ENCODE results near the gene HS1BP3. TPM values are rescaled to one million over a fixed set of nuclear protein-coding genes. Genes with fewer than 3 reads are reported as not detected.

Gene HS1BP3
- total RNA-seq, 2 donors from 2014 or later, result 5.8 to 9.3 TPM

- no peak for ATAC-seq
- no peaks in the 10 kb centered on the region for H3K9me3 Mint-ChIP-seq
- H3K4me1 Mint-ChIP-seq (ENCODE audit: low read depth in 2 of 2), result peaks cover 0 to 5% of the 10 kb centered on the region in 2 donors
- H3K36me3 Mint-ChIP-seq, result no peaks in the 10 kb centered on the region
- no peak for DNase-seq (ENCODE audit: low spot score)
- H3K27me3 Mint-ChIP-seq, result no peaks in the 10 kb centered on the region
- H3K27ac Mint-ChIP-seq, result no peak overlapping the region
- H3K4me3 Mint-ChIP-seq, result no peak overlapping the region
Observed at GRCh38 chr2:20680744-20681375, 30.0 kb upstream of the HS1BP3 start.

GRCh38 chr2:20678780-20679179 is 27.9 kb upstream of the HS1BP3 start:
- Mint-ChIP-seq H3K27me3 (peaks cover 0 to 1% of the 10 kb centered on the region in 2 donors), H3K4me1 (ENCODE audit: low read depth in 2 of 2) (peaks cover 0 to 5% of the 10 kb centered on the region in 2 donors), H3K36me3 (no peaks in the 10 kb centered on the region), H3K27ac (no peak overlapping the region), H3K4me3 (no peak overlapping the region), H3K9me3 (no peaks in the 10 kb centered on the region)
- ATAC-seq (no peak), DNase-seq (ENCODE audit: low spot score) (no peak)

DNA sequence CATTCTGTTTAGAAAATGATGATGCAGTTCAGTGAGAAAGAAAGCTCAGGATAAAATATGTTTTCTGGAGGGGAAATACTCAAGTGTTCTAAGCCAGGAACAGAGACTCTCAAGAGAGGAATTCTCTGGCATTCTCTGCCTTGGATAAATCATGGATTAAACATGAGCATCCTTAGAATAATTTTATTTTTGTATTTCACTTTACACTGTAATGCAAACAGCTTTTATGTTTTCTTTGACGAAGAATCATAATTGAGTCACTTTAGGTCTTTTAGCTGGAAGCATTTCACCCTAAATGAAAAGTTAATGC is 27.1 kb upstream of the HS1BP3 start:
- ATAC-seq (no peak), DNase-seq (ENCODE audit: low spot score) (no peak)
- H3K36me3 Mint-ChIP-seq, result no peaks in the 10 kb centered on the region
- no peak overlapping the region for H3K4me3 Mint-ChIP-seq
- peaks cover 0 to 5% of the 10 kb centered on the region in 2 donors for H3K4me1 Mint-ChIP-seq (ENCODE audit: low read depth in 2 of 2)
- H3K27ac Mint-ChIP-seq, result no peak overlapping the region
- H3K9me3 Mint-ChIP-seq, result no peaks in the 10 kb centered on the region
- peaks cover 0 to 9% of the 10 kb centered on the region in 2 donors for H3K27me3 Mint-ChIP-seq

GRCh38 chr2:20677301-20678085 is 26.6 kb upstream of the HS1BP3 start:
- no peak for DNase-seq (ENCODE audit: low spot score)
- peaks cover 0 to 4% of the 10 kb centered on the region in 2 donors for H3K4me1 Mint-ChIP-seq (ENCODE audit: low read depth in 2 of 2)
- H3K27me3 Mint-ChIP-seq, result peaks cover 0 to 14% of the 10 kb centered on the region in 2 donors
- H3K36me3 Mint-ChIP-seq, result no peaks in the 10 kb centered on the region
- no peak overlapping the region for H3K4me3 Mint-ChIP-seq
- no peaks in the 10 kb centered on the region for H3K9me3 Mint-ChIP-seq
- no peak for ATAC-seq
- H3K27ac Mint-ChIP-seq, result no peak overlapping the region

- Mint-ChIP-seq H3K36me3 (no peaks in the 10 kb centered on the region), H3K9me3 (no peaks in the 10 kb centered on the region), H3K4me3 (no peak overlapping the region), H3K4me1 (ENCODE audit: low read depth in 2 of 2) (no peaks in the 10 kb centered on the region), H3K27me3 (peaks cover 5 to 22% of the 10 kb centered on the region in 2 donors), H3K27ac (no peak overlapping the region)
- ATAC-seq (no peak), DNase-seq (ENCODE audit: low spot score) (no peak)
Observed at GRCh38 chr2:20676353-20677215, 25.7 kb upstream of the HS1BP3 start.

DNA sequence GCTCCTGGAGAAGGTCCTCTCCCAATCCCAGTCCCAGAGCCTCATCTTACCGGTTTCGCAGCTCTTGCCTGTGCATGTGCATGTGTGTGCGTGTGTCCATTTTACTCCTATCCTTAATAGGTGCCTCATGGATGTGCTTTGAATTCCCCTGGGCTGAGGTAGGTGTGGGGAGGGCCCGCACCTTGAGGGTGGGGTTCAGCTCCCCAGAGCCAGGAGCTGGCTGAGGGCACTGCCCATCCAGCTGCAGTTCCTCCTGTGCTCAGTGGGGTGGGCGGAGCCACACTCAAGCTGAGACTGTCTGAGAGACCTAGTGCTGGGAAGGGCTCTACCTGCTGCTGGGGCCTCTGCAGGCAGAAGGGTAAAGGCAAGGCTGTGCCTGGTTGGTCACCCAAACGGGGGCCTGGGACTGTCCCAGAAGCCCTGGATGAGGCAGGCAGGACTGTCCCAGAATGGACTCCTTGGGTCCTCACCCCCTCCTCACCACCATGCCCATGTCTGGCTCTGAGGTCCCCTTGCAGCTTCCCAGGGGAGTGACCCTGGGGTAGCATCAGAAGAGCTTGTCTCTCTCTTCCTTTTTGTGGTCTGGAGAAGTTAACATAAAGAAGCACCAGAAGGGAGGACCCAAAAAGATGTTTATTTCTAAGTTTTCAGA is 24.9 kb upstream of the HS1BP3 start:
- no peak overlapping the region for H3K4me3 Mint-ChIP-seq

GRCh38 chr2:20674974-20675679 is 24.2 kb upstream of the HS1BP3 start:
- no peak overlapping the region for H3K27ac Mint-ChIP-seq
- no peaks in the 10 kb centered on the region for H3K36me3 Mint-ChIP-seq
- H3K9me3 Mint-ChIP-seq, result no peaks in the 10 kb centered on the region

More for the DNA sequence above, 24.9 kb upstream of the HS1BP3 start:
- H3K36me3 Mint-ChIP-seq, result no peaks in the 10 kb centered on the region
- H3K27me3 Mint-ChIP-seq, result peaks cover 5 to 22% of the 10 kb centered on the region in 2 donors
- DNase-seq (ENCODE audit: low spot score) (no peak), ATAC-seq (peak; percentile 29 to 45)
- no peaks in the 10 kb centered on the region for H3K4me1 Mint-ChIP-seq (ENCODE audit: low read depth in 2 of 2)
- H3K27ac Mint-ChIP-seq, result no peak overlapping the region
- no peaks in the 10 kb centered on the region for H3K9me3 Mint-ChIP-seq

DNA sequence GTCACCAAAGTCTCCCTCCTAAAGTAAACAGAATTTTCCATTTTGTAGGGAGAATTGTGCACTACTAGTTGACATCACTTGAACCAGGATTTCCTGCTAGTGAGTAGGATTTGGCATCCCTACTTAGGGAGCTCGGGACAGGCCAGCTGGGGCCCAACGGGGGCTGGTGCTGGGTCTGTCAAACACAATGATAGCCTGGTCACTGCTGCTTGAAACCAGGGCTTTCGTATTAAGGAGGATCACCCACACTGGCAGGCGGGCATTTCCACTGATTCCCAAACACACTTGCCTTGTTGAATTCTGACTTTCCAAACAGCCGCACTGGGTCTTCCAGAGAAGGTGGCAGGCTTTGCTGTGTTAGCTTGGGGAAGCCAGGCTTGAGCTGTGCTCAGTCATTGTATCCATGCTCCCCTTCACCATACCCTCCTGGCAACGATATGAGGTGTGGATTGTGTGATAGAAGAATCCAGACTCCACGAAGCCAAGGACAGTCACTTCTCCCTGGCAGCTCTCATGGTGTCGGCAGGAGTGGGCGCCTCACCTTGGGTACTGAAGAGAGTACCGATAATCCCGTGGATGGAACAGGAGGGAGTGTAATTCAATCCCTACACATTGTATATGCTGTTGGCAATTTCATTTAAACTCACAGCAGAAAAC is 23.5 kb upstream of the HS1BP3 start:
- peaks cover 5 to 22% of the 10 kb centered on the region in 2 donors for H3K27me3 Mint-ChIP-seq
- DNase-seq (ENCODE audit: low spot score), result no peak
- H3K27ac Mint-ChIP-seq, result no peak overlapping the region
- no peak overlapping the region for H3K4me3 Mint-ChIP-seq
- no peaks in the 10 kb centered on the region for H3K4me1 Mint-ChIP-seq (ENCODE audit: low read depth in 2 of 2)
- ATAC-seq, result no peak
- H3K9me3 Mint-ChIP-seq, result no peaks in the 10 kb centered on the region
- no peaks in the 10 kb centered on the region for H3K36me3 Mint-ChIP-seq

More at GRCh38 chr2:20674974-20675679, 24.2 kb upstream of the HS1BP3 start:
- ATAC-seq, result no peak
- DNase-seq (ENCODE audit: low spot score), result no peak
- Mint-ChIP-seq H3K27me3 (peaks cover 5 to 22% of the 10 kb centered on the region in 2 donors), H3K4me1 (ENCODE audit: low read depth in 2 of 2) (no peaks in the 10 kb centered on the region), H3K4me3 (no peak overlapping the region)

DNA sequence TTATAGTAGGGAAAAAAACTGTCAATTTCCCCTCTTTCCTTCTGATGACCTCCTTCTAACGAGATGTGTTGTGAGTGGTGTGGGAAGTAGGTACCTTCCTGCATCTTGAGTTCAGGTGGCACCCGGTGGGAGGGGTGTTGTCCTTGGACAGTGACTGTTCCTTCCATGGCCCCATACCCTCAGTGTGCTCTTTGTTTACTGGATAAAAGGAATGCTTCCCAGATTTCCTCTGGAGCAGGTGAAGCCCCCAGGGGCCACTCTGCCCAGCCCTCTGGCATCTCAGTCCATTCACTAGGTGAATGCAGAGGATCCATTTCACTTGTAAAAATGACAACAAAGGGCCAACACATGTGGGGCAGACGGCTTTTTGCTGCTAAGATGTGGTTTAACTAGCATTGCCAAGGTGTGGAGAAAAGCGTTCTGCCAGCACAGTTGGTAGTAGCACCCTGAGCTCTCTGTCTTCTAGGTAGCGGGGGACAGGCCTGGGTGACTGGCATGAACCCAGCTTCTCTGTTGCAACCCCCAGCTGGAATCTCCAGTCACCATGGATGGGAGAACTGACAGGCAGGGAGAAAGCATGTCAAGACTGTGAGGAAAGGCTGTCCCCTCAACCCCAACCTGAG is 22.9 kb upstream of the HS1BP3 start:
- H3K36me3 Mint-ChIP-seq, result no peaks in the 10 kb centered on the region
- H3K27me3 Mint-ChIP-seq, result peaks cover 5 to 22% of the 10 kb centered on the region in 2 donors
- H3K4me1 Mint-ChIP-seq (ENCODE audit: low read depth in 2 of 2), result no peaks in the 10 kb centered on the region
- no peak for ATAC-seq
- H3K27ac Mint-ChIP-seq, result no peak overlapping the region
- H3K4me3 Mint-ChIP-seq, result no peak overlapping the region
- no peak for DNase-seq (ENCODE audit: low spot score)
- H3K9me3 Mint-ChIP-seq, result no peaks in the 10 kb centered on the region

DNA sequence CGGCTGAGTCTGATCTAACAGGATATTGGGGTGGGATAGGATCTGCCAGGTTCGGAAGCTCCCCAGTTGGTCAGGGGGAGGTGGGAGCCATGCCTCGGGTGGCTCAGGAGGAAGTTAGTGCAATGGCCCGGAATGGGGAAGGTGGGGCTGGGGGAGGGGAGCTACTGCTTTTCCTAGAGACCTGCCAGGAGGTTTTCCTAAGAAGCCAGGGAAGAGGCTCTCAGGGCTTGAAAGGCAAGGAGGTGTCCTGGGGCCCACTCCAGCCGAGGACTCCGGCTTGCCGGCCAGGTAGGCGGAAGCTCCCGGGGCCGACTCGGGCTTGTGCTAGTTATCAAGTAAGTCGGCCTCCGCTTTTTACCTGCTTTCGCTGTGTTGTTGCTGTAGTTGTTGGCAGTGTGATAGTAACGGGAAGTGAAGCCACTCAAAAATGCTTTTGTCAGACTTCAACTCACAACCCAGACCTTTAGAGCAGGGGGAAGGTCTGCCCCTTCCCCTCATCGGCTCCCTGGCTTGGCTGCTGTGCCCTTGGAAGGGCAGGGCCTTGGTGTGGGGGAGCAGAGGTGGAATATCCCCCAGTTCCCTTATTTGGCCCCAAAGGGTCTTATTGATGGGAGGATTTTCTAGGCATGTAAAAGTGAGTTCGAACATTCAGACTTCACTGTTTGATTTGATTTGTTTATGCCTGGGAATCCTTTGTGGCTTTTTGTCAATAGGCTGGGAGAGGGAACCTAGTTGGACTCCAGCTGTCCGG is 21.5 kb upstream of the HS1BP3 start:
- H3K4me3 Mint-ChIP-seq, result no peak overlapping the region
- no peak overlapping the region for H3K27ac Mint-ChIP-seq
- no peak for DNase-seq (ENCODE audit: low spot score)
- H3K36me3 Mint-ChIP-seq, result no peaks in the 10 kb centered on the region
- H3K27me3 Mint-ChIP-seq, result peaks cover 12 to 30% of the 10 kb centered on the region in 2 donors
- ATAC-seq, result no peak
- no peaks in the 10 kb centered on the region for H3K4me1 Mint-ChIP-seq (ENCODE audit: low read depth in 2 of 2)
- H3K9me3 Mint-ChIP-seq, result no peaks in the 10 kb centered on the region

DNA sequence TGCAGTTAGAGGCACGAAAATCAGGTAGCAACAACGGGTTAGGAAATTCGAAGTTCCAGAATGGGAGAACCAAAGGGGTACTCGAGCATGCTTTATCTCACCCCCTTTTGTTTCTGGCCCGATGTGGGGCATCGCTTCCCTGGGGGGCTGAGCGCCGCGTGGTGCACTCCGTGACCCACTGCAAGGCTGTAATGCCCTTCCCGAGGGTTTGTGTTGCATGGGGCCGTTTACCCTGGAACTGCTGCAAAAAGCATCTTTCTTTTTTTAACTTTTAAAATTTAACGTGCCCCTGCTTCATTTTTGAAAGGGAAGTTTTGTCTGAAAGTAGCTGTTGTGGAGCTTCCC is 20.8 kb upstream of the HS1BP3 start:
- no peak for ATAC-seq
- no peak for DNase-seq (ENCODE audit: low spot score)
- no peak overlapping the region for H3K27ac Mint-ChIP-seq

More for the DNA sequence above, 20.8 kb upstream of the HS1BP3 start:
- no peak overlapping the region for H3K4me3 Mint-ChIP-seq
- H3K9me3 Mint-ChIP-seq, result no peaks in the 10 kb centered on the region
- peaks cover 12 to 30% of the 10 kb centered on the region in 2 donors for H3K27me3 Mint-ChIP-seq
- no peaks in the 10 kb centered on the region for H3K36me3 Mint-ChIP-seq
- H3K4me1 Mint-ChIP-seq (ENCODE audit: low read depth in 2 of 2), result no peaks in the 10 kb centered on the region
